H9 (cell line): Measurements from ENCODE around the gene TMEM202. TPM values are rescaled to one million over a fixed set of nuclear protein-coding genes. Genes with fewer than 3 reads are reported as not detected.

Source experiments
- DNase-seq: peaks from one replicate; pipeline ENCODE4 v3.0.0-alpha.2; 2017
- H2AFZ ChIP-seq: one replicate; pipeline ENCODE4 v1.6.1; 2013; ENCODE audit warnings: mild to moderate bottlenecking, low read length, control low read depth, moderate library complexity
- H2AK5ac ChIP-seq: 2 replicates; pipeline ENCODE4 v1.6.1; 2013; ENCODE audit warnings: low read length, control low read depth, mixed read lengths; ENCODE audit not compliant: insufficient read length
- H2BK120ac ChIP-seq: one replicate; pipeline ENCODE4 v1.6.1; 2013; ENCODE audit warnings: low read depth, mild to moderate bottlenecking, low read length, control low read depth, inconsistent platforms; ENCODE audit not compliant: poor library complexity, severe bottlenecking
- H2BK12ac ChIP-seq: 2 replicates; pipeline ENCODE4 v1.6.1; 2013; ENCODE audit warnings: low read length, control low read depth, mixed read lengths, low read depth; ENCODE audit not compliant: insufficient read length
- H2BK15ac ChIP-seq: 2 replicates; pipeline ENCODE4 v1.6.1; 2013; ENCODE audit warnings: low read depth, low read length, control low read depth
- H2BK20ac ChIP-seq: one replicate; pipeline ENCODE4 v1.6.1; 2013; ENCODE audit warnings: low read depth, mild to moderate bottlenecking, low read length, control low read depth, inconsistent platforms; ENCODE audit not compliant: poor library complexity, severe bottlenecking
- H2BK5ac ChIP-seq: 2 replicates; pipeline ENCODE4 v1.6.1; 2013; ENCODE audit warnings: low read length, control low read depth, mixed read lengths; ENCODE audit not compliant: insufficient read length
- H3K14ac ChIP-seq: 2 replicates; pipeline ENCODE4 v1.6.1; 2013; ENCODE audit warnings: low read length, control low read depth; ENCODE audit not compliant: insufficient read depth
- H3K18ac ChIP-seq: 2 replicates; pipeline ENCODE4 v1.6.1; 2013; ENCODE audit warnings: low read depth, mild to moderate bottlenecking, mixed read lengths, low read length, control low read depth; ENCODE audit not compliant: insufficient read length
- H3K23ac ChIP-seq: 2 replicates; pipeline ENCODE4 v1.6.1; 2013; ENCODE audit warnings: low read length, control low read depth, mixed read lengths, low read depth; ENCODE audit not compliant: insufficient read length
- H3K23me2 ChIP-seq: 2 replicates; pipeline ENCODE4 v1.6.1; 2013; ENCODE audit warnings: low read depth, mild to moderate bottlenecking, mixed read lengths, low read length, control low read depth; ENCODE audit not compliant: insufficient read length, poor library complexity, severe bottlenecking
- H3K27ac ChIP-seq: 2 replicates; pipeline ENCODE4 v1.5.1; 2013; ENCODE audit warnings: low read length, control low read depth, mixed read lengths, low read depth; ENCODE audit not compliant: insufficient read length
- H3K27me3 ChIP-seq: 2 replicates; pipeline ENCODE4 v1.6.1; 2013; ENCODE audit warnings: low read length, control low read depth, inconsistent platforms; ENCODE audit not compliant: insufficient read depth
- H3K4ac ChIP-seq: 2 replicates; pipeline ENCODE4 v1.6.1; 2013; ENCODE audit warnings: low read depth, mild to moderate bottlenecking, control low read depth, inconsistent platforms, low read length, moderate library complexity
- H3K4me1 ChIP-seq: 2 replicates; pipeline ENCODE4 v1.6.1; 2013; ENCODE audit warnings: low read length, control low read depth, inconsistent platforms; ENCODE audit not compliant: insufficient read depth
- H3K4me2 ChIP-seq: 2 replicates; pipeline ENCODE4 v1.6.1; 2013; ENCODE audit warnings: low read length, control low read depth, mixed read lengths; ENCODE audit not compliant: insufficient read length, insufficient read depth
- H3K56ac ChIP-seq: 2 replicates; pipeline ENCODE4 v1.6.1; 2013; ENCODE audit warnings: low read depth, mild to moderate bottlenecking, mixed read lengths, low read length, control low read depth; ENCODE audit not compliant: insufficient read length
- H3K79me1 ChIP-seq: 2 replicates; pipeline ENCODE4 v1.6.1; 2013; ENCODE audit warnings: low read depth, mild to moderate bottlenecking, moderate library complexity, low read length, control low read depth, inconsistent platforms; ENCODE audit not compliant: insufficient read depth, poor library complexity, severe bottlenecking
- H3K79me2 ChIP-seq: 2 replicates; pipeline ENCODE4 v1.6.1; 2013; ENCODE audit warnings: low read length, control low read depth, inconsistent platforms; ENCODE audit not compliant: insufficient read depth
- H3K9ac ChIP-seq: 2 replicates; pipeline ENCODE4 v1.6.1; 2013; ENCODE audit warnings: low read length, control low read depth, mixed read lengths; ENCODE audit not compliant: insufficient read length; ENCODE audit errors: extremely low read depth
- H3K9me3 ChIP-seq: one replicate; pipeline ENCODE4 v1.6.1; 2013; ENCODE audit warnings: low read depth, low read length, inconsistent platforms; ENCODE audit not compliant: control insufficient read depth
- H3T11ph ChIP-seq: one replicate; pipeline ENCODE4 v1.6.1; 2013; ENCODE audit warnings: mild to moderate bottlenecking, low read length, control low read depth, inconsistent platforms
- H4K20me1 ChIP-seq: one replicate; pipeline ENCODE4 v1.6.1; 2013; ENCODE audit not compliant: control insufficient read depth, insufficient read length, insufficient read depth
- H4K5ac ChIP-seq: 2 replicates; pipeline ENCODE4 v1.6.1; 2013; ENCODE audit warnings: low read depth, mild to moderate bottlenecking, mixed read lengths, low read length, control low read depth; ENCODE audit not compliant: insufficient read length
- H4K8ac ChIP-seq: replicated peaks from 2 replicates; pipeline ENCODE4 v1.6.1; 2013; ENCODE audit warnings: low read length, control low read depth, mixed read lengths, low read depth; ENCODE audit not compliant: insufficient read length
- H4K91ac ChIP-seq: 2 replicates; pipeline ENCODE4 v1.6.1; 2013; ENCODE audit warnings: low read depth, mild to moderate bottlenecking, moderate library complexity, mixed read lengths, low read length, control low read depth; ENCODE audit not compliant: insufficient read length
- H3K27ac Mint-ChIP-seq, 3 experiments: 2 replicates in 2 of 3; 3 replicates in 1 of 3; pipeline ENCODE4 v1.8.0; 2020 to 2021; ENCODE audit warnings: mixed read lengths in 3 of 3, mild to moderate bottlenecking in 1 of 3, moderate library complexity in 1 of 3
- H3K27me3 Mint-ChIP-seq: 2 replicates; pipeline ENCODE4 v1.8.0; 2021; ENCODE audit warnings: low read depth, mild to moderate bottlenecking, moderate library complexity, mixed read lengths
- H3K36me3 Mint-ChIP-seq, 3 experiments: 2 replicates in 2 of 3; 3 replicates in 1 of 3; pipeline ENCODE4 v1.8.0; 2020 to 2021; ENCODE audit warnings: low read depth in 3 of 3, mixed read lengths in 3 of 3; ENCODE audit not compliant: insufficient read depth in 1 of 3
- H3K4me1 Mint-ChIP-seq, 2 experiments: 2 replicates each; pipeline ENCODE4 v1.8.0; 2020; ENCODE audit warnings: mixed read lengths in 2 of 2
- H3K4me3 Mint-ChIP-seq, 2 experiments: 2 replicates in 1 of 2; 3 replicates in 1 of 2; pipeline ENCODE4 v1.8.0; 2020 to 2021; ENCODE audit warnings: mild to moderate bottlenecking in 2 of 2, mixed read lengths in 2 of 2, moderate library complexity in 1 of 2
- H3K9me3 Mint-ChIP-seq, 2 experiments: 2 replicates in 1 of 2; 3 replicates in 1 of 2; pipeline ENCODE4 v1.8.0; 2020; ENCODE audit warnings: mild to moderate bottlenecking in 2 of 2, mixed read lengths in 2 of 2, moderate library complexity in 1 of 2
- CTCF ChIP-seq: fragments of 200-600 bp; sonication (generic); conservative IDR thresholded peaks from 3 replicates; pipeline ENCODE4 v1.8.0; 2021; ENCODE audit warnings: antibody characterized with exemption, mild to moderate bottlenecking
- whole genome bisulfite sequencing: extraction: QIAGEN DNeasy Blood & Tissue Kit; methylation state at CpG from one replicate; pipeline ENCODE4 v1.1.7; 2013; ENCODE audit warnings: missing lambda C conversion rate, low lambda C conversion rate, mixed read lengths; ENCODE audit not compliant: insufficient read length; ENCODE audit errors: extremely low coverage; 5-methylcytosine and 5-hydroxymethylcytosine counted together
- total RNA-seq: library from RNA; stranded (reverse); gene quantifications from 2 replicates; pipeline ENCODE4 v1.2.1, GENCODE V29; 2021

TMEM202 gene
- total RNA-seq, 1 experiment from 2014 or later = not detected

GRCh38 chr15:72369964-72370363, 28.1 kb upstream of the TMEM202 start:
- H3K4me1 Mint-ChIP-seq = peaks cover 6 to 7% of the 10 kb centered on the region in 2 experiments
- Histone ChIP-seq H3K23me2 (no peaks in the 10 kb centered on the region), H4K5ac (no peak overlapping the region), H3K79me1 (peaks cover 7% of the 10 kb centered on the region), H2BK120ac (no peak overlapping the region), H3K27me3 (no peaks in the 10 kb centered on the region), H3K14ac (no peak overlapping the region), H3K4me2 (no peak overlapping the region), H3K4me1 (no peaks in the 10 kb centered on the region), H3K27ac (no peak overlapping the region), H3T11ph (no peak overlapping the region), H2BK15ac (no peak overlapping the region), H3K23ac (no peak overlapping the region), H4K91ac (no peak overlapping the region), H2BK5ac (no peak overlapping the region), H3K18ac (no peak overlapping the region), H2AFZ (no peak overlapping the region), H2AK5ac (no peak overlapping the region), H4K20me1 (no peaks in the 10 kb centered on the region), H3K56ac (no peak overlapping the region), H2BK12ac (no peak overlapping the region), H4K8ac (no peak overlapping the region), H2BK20ac (no peak overlapping the region), H3K9me3 (no peaks in the 10 kb centered on the region), H3K79me2 (peaks cover 4% of the 10 kb centered on the region; the same call in 1 of the 2 replicates), H3K9ac (no peak overlapping the region), H3K4ac (no peak overlapping the region)
- no peak for TF ChIP-seq CTCF
- no peak overlapping the region for H3K27ac Mint-ChIP-seq
- H3K27me3 Mint-ChIP-seq = no peaks in the 10 kb centered on the region
- no peaks in the 10 kb centered on the region for H3K9me3 Mint-ChIP-seq
- no peak overlapping the region for H3K4me3 Mint-ChIP-seq
- WGBS = no CpG with 5 or more reads among the region's 1 CpG
- no peak for DNase-seq
- peaks cover 0 to 7% (median 5%) of the 10 kb centered on the region in 3 experiments; a peak in 3 of 7 replicates for H3K36me3 Mint-ChIP-seq
